ENCODE data around the gene SAMD4A.

DNA sequence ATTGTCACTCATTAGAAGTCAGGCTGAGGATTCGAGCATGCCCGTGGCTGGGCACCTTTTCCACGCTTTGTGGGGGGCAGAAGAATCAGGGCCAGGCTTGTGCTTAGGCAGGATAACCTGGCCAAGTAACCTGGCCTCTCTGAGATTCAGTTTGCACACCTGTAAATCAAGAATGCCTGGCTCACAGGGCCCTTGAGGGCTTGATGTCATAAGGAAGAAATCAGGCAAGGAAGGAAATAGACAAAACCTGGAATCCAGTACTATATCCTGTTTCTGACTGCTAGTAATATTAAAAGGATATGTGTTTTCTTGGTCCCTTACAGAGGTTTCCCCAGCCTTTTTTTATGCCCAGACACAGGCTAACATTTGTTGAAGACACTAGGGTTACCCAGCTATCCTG, 91.9 kb downstream of the SAMD4A start:
- TF ChIP-seq EZH2 (IDR thresholded peaks at IDR 0.05) (no peak), POLR2AphosphoS5 (IDR thresholded peaks at IDR 0.05; ENCODE audit: borderline replicate concordance, low read depth, low read length) (no peak)
